SIG-M5 treated with dmso at 0.1 percent for 504 hours (cell line): ENCODE data around the gene LNX1.

Experiments used
- DNase-seq: peaks from one replicate; lab custom pipeline; 2025; ENCODE audit not compliant: unreplicated experiment; lab: John Stamatoyannopoulos, UW

The LNX1 gene

GRCh38 chr4:53591372-53591892 lies at the start of gene LNX1:
Gene LNX1 (minus strand): TSS chr4:53591486. CDS start chr4:53574002, 17,484 bp downstream.
- peak; percentile 59 for DNase-seq

GRCh38 chr4:53640576-53641453 lies 49.5 kb upstream of the LNX1 start:
- DNase-seq, result no peak

GRCh38 chr4:53638919-53639318 lies 47.6 kb upstream of the LNX1 start:
- no peak for DNase-seq

- no peak for DNase-seq
Measured at GRCh38 chr4:53637348-53637747, 46.1 kb upstream of the LNX1 start.

DNA sequence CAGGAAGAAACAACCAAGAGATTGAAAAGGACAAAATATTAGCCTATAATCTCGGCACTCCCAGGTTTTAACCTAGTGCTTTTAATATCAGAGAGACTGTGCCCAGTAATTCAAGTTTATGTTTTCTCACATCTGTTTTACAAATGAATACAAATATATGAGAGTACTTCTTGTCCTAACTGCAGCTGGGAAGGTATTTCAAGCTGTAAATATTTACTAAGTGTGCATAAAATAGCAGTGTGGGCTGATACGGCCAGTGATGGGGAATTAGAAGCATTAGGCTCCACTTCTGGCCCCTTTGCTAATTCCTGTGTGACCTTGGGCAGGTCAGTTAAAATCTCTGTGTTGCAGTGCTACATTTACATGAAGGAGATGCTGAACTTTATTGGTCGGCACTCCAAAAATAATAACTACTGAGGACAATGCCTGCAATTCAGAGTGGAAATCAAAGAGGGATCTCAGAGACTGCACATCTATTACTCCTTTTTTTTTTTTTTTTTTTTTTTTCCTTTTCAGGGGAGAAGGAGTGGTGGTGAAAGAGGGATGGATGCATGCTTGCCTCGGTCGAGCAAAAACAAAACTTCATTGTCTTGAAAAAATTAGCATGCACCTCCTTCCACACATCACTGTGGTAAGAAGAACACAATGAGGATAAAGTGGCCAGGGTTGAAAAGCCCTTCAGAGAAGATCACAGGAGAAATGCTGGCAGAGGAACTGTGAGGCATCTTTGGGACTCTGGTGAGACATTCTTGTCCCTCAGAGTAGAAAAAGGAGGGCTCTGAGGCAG lies 44.6 kb upstream of the LNX1 start:
- DNase-seq, result no peak

GRCh38 chr4:53633608-53634007 lies 42.3 kb upstream of the LNX1 start:
- DNase-seq, result peak; percentile 84

GRCh38 chr4:53629296-53629695 lies 38.0 kb upstream of the LNX1 start:
- no peak for DNase-seq

DNA sequence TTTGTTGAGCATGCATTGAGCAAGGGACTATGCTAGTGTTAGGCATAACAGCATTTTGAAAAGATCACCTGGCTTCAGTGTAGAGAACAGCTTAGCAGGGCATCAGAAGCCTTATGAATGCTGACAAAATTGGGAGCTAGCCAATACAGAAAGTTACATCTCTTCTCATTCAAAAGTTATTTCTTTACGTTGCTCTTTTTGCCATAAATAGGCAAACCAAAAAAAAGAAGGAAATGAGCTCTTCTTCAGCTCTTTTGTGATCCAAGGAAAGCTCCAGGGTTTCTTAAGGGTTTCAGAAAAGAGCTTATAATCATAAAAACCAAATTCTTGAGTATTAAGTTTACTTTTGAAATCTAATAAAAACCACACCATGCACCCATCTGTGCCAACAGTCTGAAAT lies 35.2 kb upstream of the LNX1 start:
- no peak for DNase-seq

GRCh38 chr4:53625888-53626287 lies 34.6 kb upstream of the LNX1 start:
- no peak for DNase-seq

DNA sequence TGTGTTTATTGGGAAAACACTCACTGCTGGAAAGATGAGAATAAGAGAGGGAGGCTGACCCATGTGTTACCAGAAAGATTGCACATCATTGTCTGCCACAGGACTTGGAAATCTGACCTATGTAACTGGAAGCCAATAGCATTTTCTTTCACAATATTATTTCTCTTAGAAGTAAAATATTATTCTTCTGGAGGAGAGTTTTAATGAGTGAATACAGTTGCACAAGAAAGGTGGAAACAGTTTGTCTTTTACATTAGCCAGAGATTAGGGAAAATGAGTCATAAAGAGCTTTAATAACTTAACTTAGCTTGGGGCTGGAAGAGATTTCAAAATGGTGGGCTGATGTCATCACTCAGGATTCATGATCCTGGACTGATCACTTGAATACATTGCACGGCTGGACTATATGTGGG lies 31.5 kb upstream of the LNX1 start:
- DNase-seq, result no peak

DNA sequence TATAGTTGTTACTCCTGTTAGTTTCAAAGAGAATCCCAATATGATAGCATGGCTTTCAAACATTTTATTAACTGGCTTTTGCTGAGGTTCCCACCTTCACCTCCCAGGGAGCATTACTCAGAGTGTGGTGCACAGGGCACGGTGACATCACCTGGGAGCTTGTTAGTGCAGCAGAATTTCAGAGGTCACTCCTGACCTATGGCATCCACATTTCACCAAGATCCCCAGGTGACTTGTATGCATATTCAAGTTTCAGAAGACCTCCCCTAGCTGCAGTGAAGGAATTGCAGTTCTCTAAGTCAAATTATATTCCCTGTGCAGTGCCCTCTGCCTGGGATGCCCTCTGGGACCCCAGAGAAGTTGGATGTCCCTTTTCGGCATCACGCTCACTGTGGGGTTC lies 29.7 kb upstream of the LNX1 start:
- no peak for DNase-seq

- no peak for DNase-seq
Measured at GRCh38 chr4:53619431-53619830, 28.1 kb upstream of the LNX1 start.

- no peak for DNase-seq
Measured at GRCh38 chr4:53618321-53618720, 27.0 kb upstream of the LNX1 start.

DNA sequence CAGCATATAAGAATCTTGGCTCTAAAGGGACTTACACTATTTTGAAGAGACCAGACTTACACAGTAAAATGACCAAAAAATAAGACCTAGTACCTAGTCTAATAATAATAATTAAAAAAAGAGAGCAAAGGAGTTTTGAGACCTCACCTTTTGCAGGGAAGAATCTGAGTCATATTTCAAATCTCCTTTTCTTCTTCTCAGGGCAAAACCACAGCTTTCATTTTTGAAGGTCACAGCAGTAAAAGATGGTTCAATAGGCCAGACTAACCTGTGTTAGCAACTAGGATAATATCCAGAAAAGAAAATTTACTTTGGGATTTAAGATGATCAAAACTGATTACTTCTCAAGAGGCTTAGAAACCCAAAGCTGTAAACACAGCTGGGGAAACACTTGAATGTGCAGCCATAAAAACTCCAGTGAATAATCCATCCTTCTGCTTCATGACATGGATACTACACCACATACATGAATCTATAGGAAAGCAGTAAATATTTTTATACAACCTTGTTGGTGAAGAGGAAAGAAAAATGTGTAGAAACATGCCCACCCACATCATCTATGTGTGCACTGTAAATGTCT lies 25.9 kb upstream of the LNX1 start:
- DNase-seq, result no peak

GRCh38 chr4:53616219-53616618 lies 24.9 kb upstream of the LNX1 start:
- no peak for DNase-seq

- peak; percentile 8 for DNase-seq
Measured at GRCh38 chr4:53614591-53614990, 23.3 kb upstream of the LNX1 start.

DNA sequence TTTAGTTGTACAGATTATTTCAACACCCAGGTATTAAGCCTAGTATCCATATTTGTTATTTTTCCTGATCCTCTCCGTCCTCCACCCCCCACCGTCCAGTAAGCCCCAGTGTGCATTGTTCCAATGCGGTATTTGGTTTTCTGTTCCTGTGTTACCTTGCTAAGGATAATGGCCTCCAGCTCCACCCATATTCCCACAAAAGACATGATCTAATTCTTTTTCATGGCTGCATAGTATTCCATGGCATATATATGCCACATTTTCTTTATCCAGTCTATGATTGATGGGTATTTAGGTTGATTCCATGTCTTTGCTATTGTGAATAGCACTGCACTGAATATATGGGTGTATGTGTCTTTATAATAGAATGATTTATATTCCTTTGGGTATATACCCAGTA lies 22.1 kb upstream of the LNX1 start:
- DNase-seq, result no peak

GRCh38 chr4:53608649-53609048 lies 17.4 kb upstream of the LNX1 start:
- DNase-seq, result no peak

DNA sequence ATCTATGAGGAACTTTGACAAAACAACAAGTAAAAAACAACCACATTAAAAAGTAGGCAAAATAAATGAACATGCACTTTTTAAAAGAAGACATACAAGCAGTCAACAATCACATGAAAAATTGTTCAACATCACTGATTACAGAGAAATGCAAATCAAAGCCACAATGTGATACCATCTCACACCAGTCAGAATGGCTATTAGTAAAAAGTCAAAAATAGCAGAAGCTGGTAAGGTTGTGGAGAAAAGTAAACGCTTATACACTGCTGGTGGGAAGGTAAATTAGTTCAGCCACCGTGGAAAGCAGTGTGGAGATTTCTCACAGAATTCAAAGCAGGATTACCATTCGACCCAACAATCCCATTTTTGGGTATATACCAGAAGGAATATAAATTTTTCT lies 17.0 kb upstream of the LNX1 start:
- DNase-seq, result no peak

DNA sequence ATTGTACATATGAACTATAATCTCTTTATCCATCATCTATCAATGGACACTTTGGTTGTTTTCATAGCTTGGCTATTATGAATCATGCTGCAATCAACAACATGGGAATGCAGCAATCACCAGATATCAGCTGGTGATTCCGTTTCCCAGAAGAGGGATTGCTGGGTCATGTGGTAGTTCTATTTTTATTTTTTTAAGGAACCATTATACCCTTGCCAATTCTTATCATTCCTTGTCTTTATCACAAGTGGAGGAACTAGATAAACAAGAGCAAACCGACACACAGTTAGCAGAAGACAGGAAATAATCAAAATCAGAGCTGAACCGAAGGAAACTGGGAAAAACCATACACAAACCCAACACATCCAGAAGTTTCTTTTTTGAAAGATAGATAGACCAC lies 14.5 kb upstream of the LNX1 start:
- DNase-seq, result no peak

- no peak for DNase-seq
Measured at GRCh38 chr4:53602390-53602789, 11.1 kb upstream of the LNX1 start.
